Stomach (tissue), 9 donors: ENCODE measurements around the gene PRCP. TPM values are rescaled to one million over a fixed set of nuclear protein-coding genes. Genes with fewer than 3 reads are reported as not detected.

ENCODE experiments used
- DNase-seq, 2 donors: peaks; one replicate each; pipeline versions ENCODE4 v3.0.0 to v3.0.0-alpha.2; 2013 to 2019
- H3K27ac ChIP-seq, 5 donors: fragments of 200-600 bp in 4 of 5; sonication (generic) in 4 of 5; one replicate each; pipeline ENCODE4 v1.5.1; 2013 to 2019; ENCODE audit warnings: mild to moderate bottlenecking in 1 of 5, moderate library complexity in 1 of 5
- H3K27me3 ChIP-seq, 3 donors: fragments of 200-600 bp; sonication (generic); one replicate each; pipeline ENCODE4 v1.5.1; 2017 to 2019; ENCODE audit warnings: mixed run types in 1 of 3
- H3K36me3 ChIP-seq, 4 donors: fragments of 200-600 bp; sonication (generic); 1 replicate in 3 of 4; 2 replicates in 1 of 4; pipeline ENCODE4 v1.5.1; 2016 to 2019
- H3K4me1 ChIP-seq, 4 donors: fragments of 200-600 bp; sonication (generic); one replicate each; pipeline ENCODE4 v1.5.1; 2016 to 2019
- H3K4me3 ChIP-seq, 4 donors: fragments of 200-600 bp; sonication (generic) in 3 of 4; one replicate each; pipeline ENCODE4 v1.5.1; 2016 to 2019; ENCODE audit warnings: mild to moderate bottlenecking in 1 of 4
- H3K9me3 ChIP-seq, 4 donors: fragments of 200-600 bp; sonication (generic); one replicate each; pipeline ENCODE4 v1.5.1; 2016 to 2019
- EP300 ChIP-seq: sonication (generic); formaldehyde crosslinking; IDR thresholded peaks from one replicate; pipeline ENCODE4 v1.6.1; 2017; ENCODE audit warnings: antibody characterized with exemption
- POLR2A ChIP-seq, 4 donors: fragments of 450-650 bp; IDR thresholded peaks; one replicate each; pipeline ENCODE4 v1.6.1; 2016; ENCODE audit warnings: antibody characterized with exemption in 4 of 4, control low read depth in 2 of 4, mild to moderate bottlenecking in 1 of 4, moderate library complexity in 1 of 4
- POLR2AphosphoS5 ChIP-seq, 3 donors: sonication (generic); formaldehyde crosslinking; IDR thresholded peaks; one replicate each; pipeline ENCODE4 v1.6.1; 2016; ENCODE audit warnings: antibody characterized with exemption in 3 of 3
- WGBS, 5 donors: extraction: QIAGEN DNeasy Blood & Tissue Kit in 3 of 5; methylation state at CpG; one replicate each; pipeline versions ENCODE4 v1.1.5 to v1.1.7; 2013 to 2018; 5-methylcytosine and 5-hydroxymethylcytosine counted together
- intact Hi-C: fragments of 100-400 bp; cut with DNase I; formaldehyde crosslinking; loops from one replicate; pipeline ENCODE4 v1.15.1; 2023; ENCODE audit warnings: low total_unique reads
- polyA plus RNA-seq, 3 donors: library from polyadenylated mRNA; stranded (reverse); fragments of 200-250 nt; gene quantifications; one replicate each; pipeline ENCODE4 v1.2.3, GENCODE V29; 2013
- total RNA-seq, 5 donors: library from RNA; depleted of rRNA; stranded (reverse); fragments of >200 nt; gene quantifications; one replicate each; pipeline versions ENCODE4 v1.1.0 to v1.2.3, GENCODE V29; 2014 to 2016
- TF ChIP-seq, protein P1 (sequence below), 7 experiments: fragments of 450-650 bp in 4 of 7; fragments of 200-600 bp in 3 of 7; sonication (generic) in 3 of 7; IDR thresholded peaks; one replicate each; pipeline ENCODE4 v1.5.1; 2016 to 2019; ENCODE audit warnings: antibody characterized with exemption in 7 of 7, control low read depth in 2 of 7, mild to moderate bottlenecking in 1 of 7
- donor health status: healthy with polysubstance abuse.
- donor health status: Bipolar disorder and iron deficiency.
- donor health status: healthy.

Gene PRCP
- total and polyA plus RNA-seq, 8 donors: 6.4 to 70.1 (median 29.7) TPM

DNA sequence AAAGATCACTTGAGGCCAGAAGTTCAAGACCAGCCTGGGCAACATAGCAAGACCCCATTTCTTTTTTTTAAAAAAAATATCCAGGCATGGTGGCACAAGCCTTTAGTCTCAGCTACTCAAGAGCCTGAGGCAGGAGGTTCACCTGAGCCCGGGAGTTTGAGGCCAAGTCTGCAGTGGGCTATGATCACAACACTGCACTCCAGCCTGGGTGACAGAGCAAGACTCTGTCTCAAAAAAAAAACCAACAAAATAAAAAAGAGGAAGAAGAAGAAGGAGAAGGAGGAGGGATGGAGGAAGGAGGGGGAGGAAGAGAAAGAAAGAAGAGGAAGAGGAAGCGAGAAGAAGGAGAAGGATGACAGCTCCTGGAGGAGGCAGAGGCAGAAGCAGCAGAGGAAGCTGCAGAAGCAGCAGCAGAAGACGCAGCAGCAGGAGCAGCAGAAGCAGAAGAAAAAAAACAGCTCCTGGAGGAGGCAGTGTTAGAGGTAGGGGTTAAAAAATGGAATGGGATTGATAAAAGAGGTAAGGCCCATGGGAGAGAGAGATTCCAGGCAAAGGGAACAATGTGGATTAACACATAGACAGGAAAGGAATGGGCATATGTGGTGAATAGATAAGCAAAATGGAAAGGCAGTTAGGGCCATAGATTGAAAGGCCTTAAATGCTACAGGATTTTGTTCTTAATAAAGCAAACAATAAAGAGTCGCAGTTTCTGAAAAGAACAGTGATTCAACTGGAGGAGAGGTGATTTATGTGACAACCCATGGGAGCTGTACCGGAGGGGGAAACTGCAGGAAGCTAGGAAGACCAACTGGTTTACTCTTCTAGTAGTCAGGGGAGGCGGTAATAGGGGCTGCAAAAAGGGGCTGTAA, 10.9 kb downstream of the PRCP start:
- peak in 1 of 2 donors; percentile 41 for DNase-seq
- H3K27ac ChIP-seq: no peak overlapping the region
- TF ChIP-seq POLR2A (IDR thresholded peaks at IDR 0.05) (no peak), EP300 (no peak), POLR2AphosphoS5 (IDR thresholded peaks at IDR 0.05) (no peak)
- TF ChIP-seq, protein P1, sequence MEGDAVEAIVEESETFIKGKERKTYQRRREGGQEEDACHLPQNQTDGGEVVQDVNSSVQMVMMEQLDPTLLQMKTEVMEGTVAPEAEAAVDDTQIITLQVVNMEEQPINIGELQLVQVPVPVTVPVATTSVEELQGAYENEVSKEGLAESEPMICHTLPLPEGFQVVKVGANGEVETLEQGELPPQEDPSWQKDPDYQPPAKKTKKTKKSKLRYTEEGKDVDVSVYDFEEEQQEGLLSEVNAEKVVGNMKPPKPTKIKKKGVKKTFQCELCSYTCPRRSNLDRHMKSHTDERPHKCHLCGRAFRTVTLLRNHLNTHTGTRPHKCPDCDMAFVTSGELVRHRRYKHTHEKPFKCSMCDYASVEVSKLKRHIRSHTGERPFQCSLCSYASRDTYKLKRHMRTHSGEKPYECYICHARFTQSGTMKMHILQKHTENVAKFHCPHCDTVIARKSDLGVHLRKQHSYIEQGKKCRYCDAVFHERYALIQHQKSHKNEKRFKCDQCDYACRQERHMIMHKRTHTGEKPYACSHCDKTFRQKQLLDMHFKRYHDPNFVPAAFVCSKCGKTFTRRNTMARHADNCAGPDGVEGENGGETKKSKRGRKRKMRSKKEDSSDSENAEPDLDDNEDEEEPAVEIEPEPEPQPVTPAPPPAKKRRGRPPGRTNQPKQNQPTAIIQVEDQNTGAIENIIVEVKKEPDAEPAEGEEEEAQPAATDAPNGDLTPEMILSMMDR (IDR thresholded peaks at IDR 0.05): no peak
- H3K4me3 ChIP-seq: no peak overlapping the region
- H3K9me3 ChIP-seq: no peaks in the 10 kb centered on the region
- intact Hi-C loops: no loop called here
- H3K36me3 ChIP-seq: no peaks in the 10 kb centered on the region
- WGBS, 5 donors: 66 to 75% (median 69%) methylated on average over 6 of the region's 6 CpGs
- no peaks in the 10 kb centered on the region for H3K27me3 ChIP-seq
- peaks cover 0 to 21% (median 0%) of the 10 kb centered on the region in 4 donors for H3K4me1 ChIP-seq

DNA sequence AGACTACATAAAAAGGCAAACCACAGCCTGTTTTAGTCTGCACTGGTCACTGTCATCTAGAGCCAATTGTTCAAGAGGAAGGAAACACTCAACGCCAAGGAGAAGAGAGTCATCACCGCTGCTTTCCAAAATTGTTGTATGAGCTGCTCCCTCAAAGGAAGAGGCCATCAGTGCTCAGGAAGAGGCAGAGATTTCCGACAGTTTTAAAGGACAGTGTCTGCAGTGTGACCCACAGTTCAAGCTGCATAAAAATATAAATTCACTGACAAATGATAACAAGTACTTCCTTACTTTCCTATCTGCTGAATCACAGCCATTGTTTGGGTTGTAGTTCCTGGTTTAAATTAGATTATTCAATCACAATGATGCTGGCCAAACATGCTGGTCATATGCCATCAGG, 16.4 kb downstream of the PRCP start:
- Histone ChIP-seq H3K9me3 (peaks cover 0 to 7% (median 0%) of the 10 kb centered on the region in 4 donors), H3K4me3 (no peak overlapping the region), H3K27me3 (no peaks in the 10 kb centered on the region), H3K27ac (no peak overlapping the region), H3K36me3 (peaks cover 0 to 15% (median 4%) of the 10 kb centered on the region in 4 donors), H3K4me1 (peaks cover 0 to 19% (median 0%) of the 10 kb centered on the region in 4 donors)
- WGBS, 5 donors: 57 to 81% (median 74%) methylated on average over 3 of the region's 3 CpGs
- peak in 1 of 2 donors; percentile 37 for DNase-seq
- no peak for TF ChIP-seq EP300
- TF ChIP-seq POLR2A (IDR thresholded peaks at IDR 0.05): no peak
- TF ChIP-seq, protein P1 (IDR thresholded peaks at IDR 0.05): no peak
- no peak for TF ChIP-seq POLR2AphosphoS5 (IDR thresholded peaks at IDR 0.05)
- intact Hi-C loops: no loop called here

DNA sequence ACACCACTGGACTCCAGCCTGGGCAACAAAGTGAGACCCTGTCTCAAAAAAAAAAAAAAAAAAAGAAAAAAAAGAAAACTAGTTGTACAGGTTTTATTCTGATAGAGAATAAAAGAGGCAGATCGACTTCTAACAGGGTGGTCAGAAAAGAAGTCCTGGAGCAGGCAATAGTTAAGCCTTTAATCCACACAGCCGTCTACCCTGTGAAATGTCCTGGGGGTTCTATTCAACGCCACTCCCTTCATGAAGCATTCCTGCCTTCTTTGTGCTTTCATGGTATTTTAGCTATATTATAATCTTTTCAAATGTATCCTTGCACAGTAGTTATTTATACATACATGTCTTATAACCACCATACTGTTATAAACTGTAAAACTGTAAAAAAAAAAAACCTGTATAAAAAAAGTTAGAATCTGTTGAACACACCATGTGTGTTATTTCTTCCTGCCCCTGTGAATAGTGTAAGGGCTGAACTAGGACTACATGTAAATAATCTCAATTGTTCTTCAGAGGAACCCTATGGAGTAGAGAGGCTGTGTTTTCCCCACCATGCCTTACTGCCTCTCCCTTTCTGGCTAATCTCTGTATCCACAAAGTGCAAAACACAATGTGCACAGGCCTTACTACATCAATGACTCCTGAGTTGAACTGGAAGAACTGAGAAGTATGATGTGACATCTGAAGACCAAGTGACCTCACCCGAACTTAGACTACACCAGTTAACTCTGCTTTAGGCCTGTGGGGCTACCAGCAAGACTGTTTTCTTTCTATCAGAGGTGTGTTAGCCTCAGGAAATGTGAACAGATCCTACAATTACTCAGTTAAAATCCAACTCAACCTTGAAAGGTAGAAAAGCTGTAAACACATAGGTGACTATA, 25.3 kb downstream of the PRCP start:
- H3K27ac ChIP-seq: no peak overlapping the region
- no peak for DNase-seq
- no peak overlapping the region for H3K4me3 ChIP-seq
- peaks cover 0 to 6% (median 2%) of the 10 kb centered on the region in 4 donors for H3K36me3 ChIP-seq
- H3K9me3 ChIP-seq: peaks cover 0 to under 1% (median 0%) of the 10 kb centered on the region in 4 donors
- H3K27me3 ChIP-seq: no peaks in the 10 kb centered on the region
- intact Hi-C loops: no loop called here
- no peak for TF ChIP-seq EP300
- TF ChIP-seq, protein P1 (IDR thresholded peaks at IDR 0.05): no peak
- no peak for TF ChIP-seq POLR2AphosphoS5 (IDR thresholded peaks at IDR 0.05)
- TF ChIP-seq POLR2A (IDR thresholded peaks at IDR 0.05): no peak
- WGBS, 5 donors: 75 to 88% (median 83%) methylated on average over 4 of the region's 4 CpGs
- peaks cover 0 to 8% (median 2%) of the 10 kb centered on the region in 4 donors for H3K4me1 ChIP-seq

DNA sequence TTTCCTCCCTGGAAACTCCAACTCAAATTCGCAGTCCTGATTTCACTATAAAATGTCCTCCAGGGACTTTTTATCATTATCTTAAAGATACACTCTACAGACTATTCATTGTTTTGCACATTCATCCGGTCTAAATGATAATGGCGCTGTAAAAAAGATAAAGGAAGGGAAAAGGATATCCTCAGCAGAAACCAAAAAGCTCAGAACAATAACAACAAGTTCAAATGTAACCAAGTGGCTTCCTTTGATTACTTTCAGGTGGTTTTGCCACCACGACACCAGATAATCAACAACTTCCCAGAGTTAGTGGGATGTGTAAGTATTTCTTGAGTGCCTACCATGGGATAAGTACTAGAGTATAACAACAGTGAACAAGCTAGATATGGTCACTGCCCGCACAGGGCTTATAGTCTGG, 26.3 kb downstream of the PRCP start:
- H3K36me3 ChIP-seq: no peaks in the 10 kb centered on the region
- H3K27me3 ChIP-seq: no peaks in the 10 kb centered on the region
- no peak overlapping the region for H3K4me3 ChIP-seq
- intact Hi-C loops: no loop called here
- 60 to 70% (median 63%) methylated on average over 5 of the region's 5 CpGs for WGBS, 5 donors
- H3K9me3 ChIP-seq: no peaks in the 10 kb centered on the region
- H3K4me1 ChIP-seq: peaks cover 0 to 15% (median 7%) of the 10 kb centered on the region in 4 donors
- TF ChIP-seq EP300: no peak
- no peak for TF ChIP-seq POLR2A (IDR thresholded peaks at IDR 0.05)
- TF ChIP-seq POLR2AphosphoS5 (IDR thresholded peaks at IDR 0.05): no peak
- TF ChIP-seq, protein P1 (IDR thresholded peaks at IDR 0.05): no peak
- DNase-seq: no peak
- no peak overlapping the region for H3K27ac ChIP-seq
